Parathyroid adenoma (tissue), 2 donors: ENCODE data around the gene UBASH3A.

ENCODE experiments used
- H2AFZ ChIP-seq: fragments of 300-600 bp; sonication (generic); one replicate; pipeline ENCODE4 v1.7.0; 2017; ENCODE audit warnings: antibody characterized with exemption, mild to moderate bottlenecking
- H3K27ac ChIP-seq: fragments of 300-600 bp; sonication (generic); one replicate; pipeline ENCODE4 v1.7.0; 2017
- H3K27me3 ChIP-seq: fragments of 300-600 bp; sonication (generic); one replicate; pipeline ENCODE4 v1.7.0; 2017; ENCODE audit warnings: low read length; ENCODE audit not compliant: control insufficient read depth, insufficient read depth
- H3K36me3 ChIP-seq: fragments of 300-600 bp; sonication (generic); one replicate; pipeline ENCODE4 v1.7.0; 2017; ENCODE audit warnings: low read length; ENCODE audit not compliant: control insufficient read depth, insufficient read depth
- H3K4me1 ChIP-seq: fragments of 300-600 bp; sonication (generic); one replicate; pipeline ENCODE4 v1.7.0; 2017; ENCODE audit warnings: control low read depth
- H3K4me2 ChIP-seq: fragments of 300-600 bp; sonication (generic); one replicate; pipeline ENCODE4 v1.7.0; 2017; ENCODE audit warnings: low read length
- H3K4me3 ChIP-seq: fragments of 300-600 bp; sonication (generic); one replicate; pipeline ENCODE4 v1.7.0; 2017; ENCODE audit warnings: low read depth, low read length
- H3K79me2 ChIP-seq: fragments of 300-600 bp; sonication (generic); one replicate; pipeline ENCODE4 v1.7.0; 2017; ENCODE audit warnings: control low read depth
- H3K9ac ChIP-seq: fragments of 300-600 bp; sonication (generic); one replicate; pipeline ENCODE4 v1.7.0; 2017; ENCODE audit warnings: mild to moderate bottlenecking
- H3K9me3 ChIP-seq: fragments of 300-600 bp; sonication (generic); one replicate; pipeline ENCODE4 v1.7.0; 2017; ENCODE audit warnings: low read length; ENCODE audit not compliant: control insufficient read depth
- TF ChIP-seq, protein P1 (sequence below): fragments of 300-600 bp; sonication (generic); IDR thresholded peaks from one replicate; pipeline ENCODE4 v1.7.0; 2017; ENCODE audit warnings: antibody characterized with exemption, mild to moderate bottlenecking
- donor health status: primary hyperparathyroidism.

The UBASH3A gene

DNA sequence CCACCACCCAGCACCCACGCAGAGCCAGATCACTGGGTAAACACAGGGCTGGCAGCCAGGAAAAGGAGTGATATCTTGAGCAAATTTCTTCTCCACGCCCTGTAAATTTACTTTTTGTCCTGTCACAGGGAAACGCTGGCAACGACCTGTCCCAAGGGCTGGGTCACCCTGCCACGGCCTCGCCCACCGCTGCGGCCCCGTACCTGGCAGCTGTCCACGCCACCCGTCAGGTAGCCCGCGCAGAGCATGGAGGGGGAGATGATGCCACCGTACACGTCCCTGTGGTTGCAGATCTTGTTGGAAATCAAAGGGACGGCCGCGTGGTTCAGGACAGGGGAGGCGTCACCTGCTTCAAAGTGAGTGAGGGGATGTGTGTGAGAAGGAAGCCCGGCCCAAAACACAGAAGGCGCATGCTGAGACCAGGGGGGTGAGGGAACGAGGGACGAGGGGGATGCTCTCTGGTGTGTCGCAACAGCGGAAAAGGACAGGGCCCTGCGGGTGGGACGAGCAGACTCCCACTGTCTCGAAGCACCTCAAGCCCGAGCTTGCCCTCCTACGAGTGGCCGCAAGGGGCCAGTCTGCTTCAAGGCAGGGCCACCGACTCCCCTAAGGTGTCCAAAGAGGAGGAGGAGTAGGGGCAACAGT, 27.2 kb upstream of the UBASH3A start:
- no peaks in the 10 kb centered on the region for H3K9me3 ChIP-seq
- H3K9ac ChIP-seq: no peak overlapping the region
- H3K4me1 ChIP-seq: no peaks in the 10 kb centered on the region
- no peak overlapping the region for H2AFZ ChIP-seq
- H3K36me3 ChIP-seq: no peaks in the 10 kb centered on the region
- TF ChIP-seq, protein P1, sequence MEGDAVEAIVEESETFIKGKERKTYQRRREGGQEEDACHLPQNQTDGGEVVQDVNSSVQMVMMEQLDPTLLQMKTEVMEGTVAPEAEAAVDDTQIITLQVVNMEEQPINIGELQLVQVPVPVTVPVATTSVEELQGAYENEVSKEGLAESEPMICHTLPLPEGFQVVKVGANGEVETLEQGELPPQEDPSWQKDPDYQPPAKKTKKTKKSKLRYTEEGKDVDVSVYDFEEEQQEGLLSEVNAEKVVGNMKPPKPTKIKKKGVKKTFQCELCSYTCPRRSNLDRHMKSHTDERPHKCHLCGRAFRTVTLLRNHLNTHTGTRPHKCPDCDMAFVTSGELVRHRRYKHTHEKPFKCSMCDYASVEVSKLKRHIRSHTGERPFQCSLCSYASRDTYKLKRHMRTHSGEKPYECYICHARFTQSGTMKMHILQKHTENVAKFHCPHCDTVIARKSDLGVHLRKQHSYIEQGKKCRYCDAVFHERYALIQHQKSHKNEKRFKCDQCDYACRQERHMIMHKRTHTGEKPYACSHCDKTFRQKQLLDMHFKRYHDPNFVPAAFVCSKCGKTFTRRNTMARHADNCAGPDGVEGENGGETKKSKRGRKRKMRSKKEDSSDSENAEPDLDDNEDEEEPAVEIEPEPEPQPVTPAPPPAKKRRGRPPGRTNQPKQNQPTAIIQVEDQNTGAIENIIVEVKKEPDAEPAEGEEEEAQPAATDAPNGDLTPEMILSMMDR: no peak
- no peak overlapping the region for H3K27ac ChIP-seq
- H3K4me3 ChIP-seq: no peak overlapping the region
- H3K27me3 ChIP-seq: no peaks in the 10 kb centered on the region
- no peak overlapping the region for H3K4me2 ChIP-seq
- no peaks in the 10 kb centered on the region for H3K79me2 ChIP-seq

GRCh38 chr21:42377211-42377950, 26.3 kb upstream of the UBASH3A start:
- H3K36me3 ChIP-seq: no peaks in the 10 kb centered on the region
- TF ChIP-seq, protein P1: no peak

DNA sequence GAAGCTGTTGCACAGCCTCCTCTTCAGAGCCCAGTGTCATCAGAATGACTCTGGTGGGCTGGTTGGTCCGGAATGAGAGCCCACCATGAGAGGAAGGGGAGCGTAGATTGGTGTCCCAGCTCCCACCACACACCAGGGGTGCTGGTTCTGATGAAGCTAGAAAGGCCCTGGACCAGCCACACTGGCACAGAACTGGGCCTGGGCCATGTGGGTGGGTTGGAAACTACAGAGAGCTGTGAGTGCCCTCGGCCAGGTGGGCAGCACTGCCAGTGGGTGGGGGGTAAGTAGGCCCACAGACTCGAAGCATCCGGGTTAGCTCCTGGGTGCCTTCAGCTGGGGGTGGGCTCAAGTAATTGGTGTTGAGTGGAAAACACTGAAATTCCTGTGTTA, 25.8 kb upstream of the UBASH3A start:
- Histone ChIP-seq H3K27me3 (no peaks in the 10 kb centered on the region), H3K27ac (no peak overlapping the region), H3K4me2 (no peak overlapping the region), H3K4me3 (no peak overlapping the region), H3K36me3 (no peaks in the 10 kb centered on the region), H3K79me2 (no peaks in the 10 kb centered on the region), H2AFZ (no peak overlapping the region), H3K4me1 (no peaks in the 10 kb centered on the region), H3K9me3 (no peaks in the 10 kb centered on the region), H3K9ac (no peak overlapping the region)
- TF ChIP-seq, protein P1: no peak

More at GRCh38 chr21:42377211-42377950, 26.3 kb upstream of the UBASH3A start:
- no peak overlapping the region for H2AFZ ChIP-seq
- no peaks in the 10 kb centered on the region for H3K4me1 ChIP-seq
- no peak overlapping the region for H3K4me2 ChIP-seq
- H3K9ac ChIP-seq: no peak overlapping the region
- H3K9me3 ChIP-seq: no peaks in the 10 kb centered on the region
- no peaks in the 10 kb centered on the region for H3K27me3 ChIP-seq
- H3K4me3 ChIP-seq: no peak overlapping the region
- H3K27ac ChIP-seq: no peak overlapping the region
- H3K79me2 ChIP-seq: no peaks in the 10 kb centered on the region

DNA sequence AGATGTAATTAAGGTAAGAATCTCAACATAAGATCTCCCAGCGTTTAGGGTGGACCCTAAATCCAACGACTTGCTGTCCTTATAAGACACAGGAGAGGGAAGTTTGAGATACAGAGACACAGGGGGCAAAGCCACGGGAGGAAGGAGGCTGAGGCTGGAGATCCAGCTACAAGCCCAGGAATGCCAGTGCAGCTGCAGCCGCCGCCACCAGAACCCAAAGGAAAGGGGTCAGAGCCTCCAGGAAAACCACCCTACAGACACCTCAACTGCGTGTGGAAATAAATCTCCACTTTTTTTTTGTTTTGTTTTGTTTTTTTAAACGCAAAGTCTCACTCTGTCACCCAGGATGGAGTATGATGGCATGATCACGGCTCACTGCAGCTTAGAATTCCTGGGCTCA, 25.3 kb upstream of the UBASH3A start:
- Histone ChIP-seq H3K27me3 (no peaks in the 10 kb centered on the region), H3K79me2 (no peaks in the 10 kb centered on the region), H3K4me1 (no peaks in the 10 kb centered on the region), H3K4me2 (no peak overlapping the region), H3K9me3 (no peaks in the 10 kb centered on the region), H3K27ac (no peak overlapping the region), H3K4me3 (no peak overlapping the region), H3K9ac (no peak overlapping the region), H3K36me3 (no peaks in the 10 kb centered on the region), H2AFZ (no peak overlapping the region)
- TF ChIP-seq, protein P1: no peak
